Peyer's patch (tissue), 4 donors: Measurements from ENCODE around the gene DEAF1.

ENCODE experiments used
- POLR2A ChIP-seq, 2 donors: fragments of 450-650 bp; IDR thresholded peaks; one replicate each; pipeline ENCODE4 v1.5.1; 2017; ENCODE audit warnings: antibody characterized with exemption in 2 of 2, mild to moderate bottlenecking in 2 of 2, moderate library complexity in 2 of 2
- TF ChIP-seq, protein P1 (sequence below), 6 experiments: fragments of 450-650 bp in 4 of 6; fragments of 200-600 bp in 2 of 6; sonication (generic) in 1 of 6; IDR thresholded peaks; one replicate each; pipeline ENCODE4 v1.5.1; 2017 to 2019; ENCODE audit warnings: antibody characterized with exemption in 6 of 6, mild to moderate bottlenecking in 3 of 6, moderate library complexity in 1 of 6

DNA sequence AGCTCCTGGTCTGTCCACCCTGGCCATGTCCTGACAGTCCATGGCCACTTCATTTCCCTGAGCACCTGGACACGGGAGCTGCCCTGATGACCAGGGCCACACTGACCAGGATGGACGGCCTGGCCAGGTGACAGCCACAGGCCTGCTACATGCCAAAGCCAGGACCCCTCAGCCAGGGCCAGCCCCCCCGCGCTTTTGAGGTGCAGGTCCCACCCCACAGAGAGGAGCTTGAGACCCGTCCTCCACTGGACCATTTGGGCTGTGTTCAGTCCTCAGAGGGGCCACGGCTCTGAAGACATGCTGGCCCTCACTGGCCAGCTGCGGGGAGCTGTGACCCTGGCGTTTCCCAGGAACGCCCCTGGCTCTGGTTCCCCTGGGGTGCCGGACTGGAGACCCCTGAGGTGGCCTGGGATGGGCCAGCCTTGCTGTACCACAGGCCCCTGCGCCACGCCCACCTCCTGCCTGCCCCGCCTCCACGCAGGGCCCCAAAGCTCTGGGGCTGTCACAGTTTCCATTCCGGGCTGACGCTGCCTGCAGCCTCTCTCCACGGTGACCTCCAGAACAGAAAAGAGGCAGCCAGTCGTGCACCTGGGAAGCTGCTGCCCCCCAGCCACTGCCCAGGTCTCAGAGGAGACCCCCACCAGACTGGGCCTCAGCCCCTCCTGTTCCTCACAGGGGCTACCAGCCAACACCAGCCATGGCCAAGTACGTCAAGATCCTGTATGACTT, 29.2 kb upstream of the DEAF1 start:
- TF ChIP-seq, protein P1, sequence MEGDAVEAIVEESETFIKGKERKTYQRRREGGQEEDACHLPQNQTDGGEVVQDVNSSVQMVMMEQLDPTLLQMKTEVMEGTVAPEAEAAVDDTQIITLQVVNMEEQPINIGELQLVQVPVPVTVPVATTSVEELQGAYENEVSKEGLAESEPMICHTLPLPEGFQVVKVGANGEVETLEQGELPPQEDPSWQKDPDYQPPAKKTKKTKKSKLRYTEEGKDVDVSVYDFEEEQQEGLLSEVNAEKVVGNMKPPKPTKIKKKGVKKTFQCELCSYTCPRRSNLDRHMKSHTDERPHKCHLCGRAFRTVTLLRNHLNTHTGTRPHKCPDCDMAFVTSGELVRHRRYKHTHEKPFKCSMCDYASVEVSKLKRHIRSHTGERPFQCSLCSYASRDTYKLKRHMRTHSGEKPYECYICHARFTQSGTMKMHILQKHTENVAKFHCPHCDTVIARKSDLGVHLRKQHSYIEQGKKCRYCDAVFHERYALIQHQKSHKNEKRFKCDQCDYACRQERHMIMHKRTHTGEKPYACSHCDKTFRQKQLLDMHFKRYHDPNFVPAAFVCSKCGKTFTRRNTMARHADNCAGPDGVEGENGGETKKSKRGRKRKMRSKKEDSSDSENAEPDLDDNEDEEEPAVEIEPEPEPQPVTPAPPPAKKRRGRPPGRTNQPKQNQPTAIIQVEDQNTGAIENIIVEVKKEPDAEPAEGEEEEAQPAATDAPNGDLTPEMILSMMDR (IDR thresholded peaks at IDR 0.05), result no peak
- TF ChIP-seq POLR2A (IDR thresholded peaks at IDR 0.05), result no peak
